Type B pancreatic cell (in vitro differentiated cells): ENCODE measurements around the gene MMEL1. TPM values are rescaled to one million over a fixed set of nuclear protein-coding genes. Genes with fewer than 3 reads are reported as not detected.

Experiments used
- DNase-seq: peaks from one replicate; pipeline ENCODE4 v3.0.0; 2021; ENCODE audit warnings: mixed read lengths; ENCODE audit not compliant: unreplicated experiment; ENCODE audit errors: extremely low spot score
- H3K27ac Mint-ChIP-seq: 2 replicates; pipeline ENCODE4 v1.8.0; 2021; ENCODE audit warnings: mild to moderate bottlenecking, mixed read lengths
- H3K27me3 Mint-ChIP-seq: 2 replicates; pipeline ENCODE4 v1.8.0; 2021; ENCODE audit warnings: mixed read lengths
- H3K36me3 Mint-ChIP-seq: 2 replicates; pipeline ENCODE4 v1.8.0; 2021; ENCODE audit warnings: mixed read lengths
- H3K4me1 Mint-ChIP-seq: one replicate; pipeline ENCODE4 v1.8.0; 2021; ENCODE audit warnings: mixed read lengths; ENCODE audit not compliant: unreplicated experiment
- H3K4me3 Mint-ChIP-seq: 2 replicates; pipeline ENCODE4 v1.8.0; 2021; ENCODE audit warnings: mild to moderate bottlenecking, mixed read lengths
- H3K9me3 Mint-ChIP-seq: 2 replicates; pipeline ENCODE4 v1.8.0; 2021; ENCODE audit warnings: mixed read lengths
- CTCF ChIP-seq: fragments of 200-600 bp; sonication (generic); conservative IDR thresholded peaks from 2 replicates; pipeline ENCODE4 v1.5.0; 2021; ENCODE audit warnings: antibody characterized with exemption, mild to moderate bottlenecking
- total RNA-seq: library from RNA; stranded (reverse); gene quantifications from 2 replicates; pipeline ENCODE4 v1.2.1, GENCODE V29; 2021; ENCODE audit warnings: low replicate concordance

MMEL1 gene
- total RNA-seq, 1 donor from 2014 or later, result 1.1 TPM

DNA sequence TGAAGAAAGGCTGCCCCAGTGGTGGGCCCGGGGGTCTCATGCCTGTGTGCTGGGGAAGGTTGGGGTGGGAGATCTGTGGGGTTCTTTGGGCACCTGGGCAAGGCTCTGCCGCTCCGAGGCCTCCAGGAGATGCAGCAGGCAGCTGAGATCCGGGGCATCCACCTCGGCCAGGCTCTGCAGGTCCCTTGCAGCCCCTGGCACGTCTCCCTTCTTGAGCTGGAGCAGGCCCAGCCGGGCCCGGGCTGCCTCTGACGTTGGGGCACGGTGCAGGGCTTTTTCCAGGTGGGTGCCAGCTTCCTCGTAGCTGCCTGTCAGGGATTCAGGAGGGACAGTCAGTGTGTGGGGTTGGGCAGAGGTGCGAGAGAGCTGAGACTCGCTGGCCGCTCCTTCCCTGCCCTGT is 11.4 kb upstream of the MMEL1 start:
- H3K9me3 Mint-ChIP-seq, result peaks cover 10% of the 10 kb centered on the region
- no peak overlapping the region for H3K27ac Mint-ChIP-seq
- DNase-seq, result peak; percentile 64
- H3K4me3 Mint-ChIP-seq, result peak overlapping the region; percentile 85
- H3K36me3 Mint-ChIP-seq, result no peaks in the 10 kb centered on the region
- H3K4me1 Mint-ChIP-seq, result no peaks in the 10 kb centered on the region
- TF ChIP-seq CTCF, result no peak
- H3K27me3 Mint-ChIP-seq, result no peaks in the 10 kb centered on the region

DNA sequence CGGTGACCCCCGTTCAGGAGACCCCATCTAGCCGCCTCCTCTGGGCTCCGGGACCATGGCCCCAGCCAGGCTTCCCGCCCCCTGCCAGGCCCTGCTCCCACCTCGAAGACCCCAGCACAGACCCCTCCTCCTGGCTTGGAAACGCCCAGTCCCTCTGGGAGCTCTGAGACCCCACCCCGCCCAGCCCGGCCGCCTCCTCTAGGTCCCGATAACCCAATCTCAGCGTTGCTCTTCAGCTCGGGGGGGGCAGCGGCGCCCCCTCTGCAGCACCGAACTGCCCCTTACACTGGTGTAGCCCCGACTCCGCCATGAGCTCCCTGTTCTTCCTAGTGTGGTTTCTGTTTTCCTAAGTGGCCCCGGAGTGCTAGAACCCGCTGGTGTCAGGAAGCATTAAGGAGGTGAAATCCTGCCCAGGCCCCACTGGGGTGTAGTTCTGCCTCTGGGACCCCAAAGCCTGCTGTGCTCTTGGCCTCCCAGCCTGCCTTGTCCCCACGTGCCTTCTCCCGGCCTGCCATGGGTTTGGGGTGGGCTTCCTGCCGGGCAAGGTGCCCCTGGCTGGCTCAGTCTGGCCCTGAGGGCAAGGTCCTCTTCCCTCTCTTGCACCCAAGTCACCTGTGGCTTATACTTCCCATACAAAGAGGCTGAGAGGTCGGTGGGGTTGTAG is 10.7 kb upstream of the MMEL1 start:
- peak overlapping the region; percentile 85 for H3K4me3 Mint-ChIP-seq
- peak; percentile 71 for DNase-seq
- H3K36me3 Mint-ChIP-seq, result no peaks in the 10 kb centered on the region
- peak overlapping the region; percentile 36 for H3K27ac Mint-ChIP-seq
- H3K27me3 Mint-ChIP-seq, result no peaks in the 10 kb centered on the region
- TF ChIP-seq CTCF, result no peak
- no peaks in the 10 kb centered on the region for H3K4me1 Mint-ChIP-seq
- peaks cover 10% of the 10 kb centered on the region for H3K9me3 Mint-ChIP-seq

- no peak overlapping the region for H3K27ac Mint-ChIP-seq
These were observed 10.0 kb upstream of the MMEL1 start for GRCh38 chr1:2642560-2643413.

GRCh38 chr1:2642131-2642559 is 9.3 kb upstream of the MMEL1 start:
- peaks cover 3% of the 10 kb centered on the region for H3K27me3 Mint-ChIP-seq
- H3K36me3 Mint-ChIP-seq, result no peaks in the 10 kb centered on the region
- H3K4me1 Mint-ChIP-seq, result no peaks in the 10 kb centered on the region
- peaks cover 4% of the 10 kb centered on the region for H3K9me3 Mint-ChIP-seq
- no peak for DNase-seq
- no peak for TF ChIP-seq CTCF
- H3K27ac Mint-ChIP-seq, result no peak overlapping the region
- H3K4me3 Mint-ChIP-seq, result peak overlapping the region; percentile 90

More at GRCh38 chr1:2642560-2643413, 10.0 kb upstream of the MMEL1 start:
- peak; percentile 95 for DNase-seq
- peak; percentile 10 for TF ChIP-seq CTCF
- Mint-ChIP-seq H3K4me1 (no peaks in the 10 kb centered on the region), H3K4me3 (peak overlapping the region; percentile 90), H3K36me3 (no peaks in the 10 kb centered on the region), H3K27me3 (no peaks in the 10 kb centered on the region), H3K9me3 (peaks cover 6% of the 10 kb centered on the region)

DNA sequence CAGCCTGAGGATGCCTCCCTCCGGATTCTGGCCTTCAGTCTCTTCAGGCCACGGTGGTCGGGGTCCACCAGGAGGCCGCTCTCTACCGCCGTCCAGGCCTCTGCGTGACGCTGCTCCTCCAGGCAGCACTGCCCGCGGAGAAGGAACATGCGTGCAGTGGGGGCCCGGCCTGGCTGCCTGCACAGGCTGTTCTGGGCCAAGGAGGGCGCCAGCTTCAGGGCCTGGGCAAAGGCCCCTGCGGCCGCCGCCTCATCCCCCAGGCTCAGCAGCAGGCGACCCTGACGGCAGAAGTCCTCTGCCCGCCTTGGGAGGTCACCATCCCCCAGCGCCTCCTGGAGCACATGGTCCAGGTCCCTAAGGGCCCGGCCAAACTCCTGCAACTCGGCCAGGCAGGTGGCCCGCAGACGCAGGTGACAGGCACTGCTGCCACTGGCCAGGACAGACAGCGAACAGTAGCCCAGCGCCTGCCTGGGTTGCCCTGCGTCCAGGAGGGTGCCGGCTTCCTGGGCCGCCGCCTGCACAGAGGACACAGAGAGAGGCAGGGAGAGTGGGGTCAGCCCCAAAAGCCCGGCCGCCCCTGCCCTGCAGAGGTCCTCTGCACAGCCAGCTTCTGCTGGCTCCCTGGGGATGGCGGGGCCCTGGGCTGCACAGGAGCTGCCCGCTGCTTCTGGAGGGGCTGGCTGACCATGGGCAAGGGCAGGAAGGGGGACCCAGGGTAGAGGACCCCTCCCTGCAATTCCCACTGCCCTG is 8.7 kb upstream of the MMEL1 start:
- DNase-seq, result no peak
- Mint-ChIP-seq H3K36me3 (no peaks in the 10 kb centered on the region), H3K4me1 (no peaks in the 10 kb centered on the region), H3K27ac (no peak overlapping the region), H3K4me3 (no peak overlapping the region), H3K9me3 (no peaks in the 10 kb centered on the region), H3K27me3 (peaks cover 9% of the 10 kb centered on the region)
- no peak for TF ChIP-seq CTCF
